Endothelial cell of umbilical vein (primary cell): ENCODE data around the gene DNAI2. TPM values are rescaled to one million over a fixed set of nuclear protein-coding genes. Genes with fewer than 3 reads are reported as not detected.

Source experiments
- BruUV-seq: library from RNA; stranded (reverse); fragments of 400-500 nt; replicated peaks from 2 replicates; lab custom pipeline; 2021; lab: Mats Ljungman, UMichigan
- CTCF ChIA-PET: fragments of 300-600, 350-600 bp; sonication (Branson Sonifier 250); formaldehyde crosslinking; loops from one replicate; lab custom pipeline; 2021; ENCODE audit warnings: antibody characterized with exemption, inconsistent platforms; lab: Charles Lee
- POLR2A ChIA-PET: fragments of 300-600, 350-600 bp; sonication (Branson Sonifier 250); formaldehyde crosslinking; loops from one replicate; lab custom pipeline; 2021; ENCODE audit warnings: antibody characterized with exemption, inconsistent platforms; lab: Charles Lee
- DNase-seq: peaks from one replicate; pipeline ENCODE4 v3.0.0-alpha.2; 2011; ENCODE audit warnings: low read depth, low spot score
- FAIRE-seq: peaks from 2 replicates; lab custom pipeline; 2011; peaks lifted over from hg19 to GRCh38; lab: Jason Lieb, UNC
- H2AFZ ChIP-seq: 2 replicates; pipeline ENCODE4 v1.6.0; 2012; ENCODE audit warnings: low read depth, low read length, control low read depth, inconsistent platforms
- H3K27ac ChIP-seq: 2 replicates; pipeline ENCODE4 v1.5.1; 2011; ENCODE audit warnings: low read depth, mild to moderate bottlenecking, control low read depth, low read length, moderate library complexity; ENCODE audit not compliant: insufficient read depth
- H3K27me3 ChIP-seq, 2 experiments: 2 replicates each; pipeline versions ENCODE4 v1.6.0 to v1.6.1; 2011; ENCODE audit warnings: low read length in 2 of 2, mixed read lengths in 1 of 2; ENCODE audit not compliant: control insufficient read depth in 2 of 2, insufficient read depth in 2 of 2
- H3K36me3 ChIP-seq, 2 experiments: 2 replicates in 1 of 2; 3 replicates in 1 of 2; pipeline ENCODE4 v1.5.1; 2011; ENCODE audit warnings: low read length in 2 of 2, mild to moderate bottlenecking in 1 of 2, moderate library complexity in 1 of 2; ENCODE audit not compliant: control insufficient read depth in 2 of 2, insufficient read depth in 2 of 2; ENCODE audit errors: extremely low read depth in 1 of 2
- H3K4me1 ChIP-seq: 3 replicates; pipeline ENCODE4 v1.5.1; 2011; ENCODE audit warnings: mild to moderate bottlenecking, low read length; ENCODE audit not compliant: control insufficient read depth, insufficient read depth; ENCODE audit errors: extremely low read depth
- H3K4me2 ChIP-seq: 2 replicates; pipeline ENCODE4 v1.6.1; 2011; ENCODE audit warnings: low read length, control low read depth, mixed read lengths; ENCODE audit not compliant: insufficient read depth
- H3K4me3 ChIP-seq, 3 experiments: fragments of 200-600 bp in 1 of 3; sonication (generic), shearing (Covaris generic) in 1 of 3; replicated peaks in 1 of 3; 2 replicates each; pipeline ENCODE4 v1.5.1; 2011 to 2016; ENCODE audit warnings: control low read depth in 3 of 3, low read length in 3 of 3, mild to moderate bottlenecking in 2 of 3, inconsistent platforms in 1 of 3, low read depth in 1 of 3, moderate library complexity in 1 of 3; ENCODE audit not compliant: insufficient read depth in 1 of 3
- H3K79me2 ChIP-seq: 2 replicates; pipeline ENCODE4 v1.6.0; 2012; ENCODE audit warnings: low read length, inconsistent platforms; ENCODE audit not compliant: control insufficient read depth, insufficient read depth
- H3K9ac ChIP-seq: replicated peaks from 2 replicates; pipeline ENCODE3; 2011; ENCODE audit warnings: low read length, control low read depth; ENCODE audit not compliant: insufficient read depth; ENCODE audit errors: extremely low read depth
- H3K9me1 ChIP-seq: replicated peaks from 3 replicates; pipeline ENCODE4 v1.6.0; 2011; ENCODE audit warnings: mild to moderate bottlenecking, low read length; ENCODE audit not compliant: control insufficient read depth, insufficient read depth; ENCODE audit errors: extremely low read depth
- H3K9me3 ChIP-seq: replicated peaks from 2 replicates; pipeline ENCODE4 v1.5.1; 2012; ENCODE audit warnings: low read length, inconsistent platforms; ENCODE audit not compliant: control insufficient read depth, insufficient read depth
- H4K20me1 ChIP-seq: replicated peaks from 2 replicates; pipeline ENCODE3; 2011; ENCODE audit warnings: mild to moderate bottlenecking, low read length; ENCODE audit not compliant: control insufficient read depth, insufficient read depth; ENCODE audit errors: extremely low read depth
- EZH2 ChIP-seq: IDR thresholded peaks from 2 replicates; pipeline ENCODE4 v1.6.1; 2012; ENCODE audit warnings: borderline replicate concordance, low read depth, mild to moderate bottlenecking, moderate library complexity, low read length, inconsistent platforms; ENCODE audit not compliant: severe bottlenecking
- FOS ChIP-seq: IDR thresholded peaks from 2 replicates; pipeline ENCODE4 v1.6.1; 2011; ENCODE audit warnings: mild to moderate bottlenecking, low read length, moderate library complexity, borderline replicate concordance; ENCODE audit not compliant: insufficient read depth
- GATA2 ChIP-seq: IDR thresholded peaks from 2 replicates; pipeline ENCODE4 v1.7.0; 2011; ENCODE audit warnings: low read depth, mild to moderate bottlenecking, moderate library complexity, mixed read lengths, low read length; ENCODE audit not compliant: insufficient read length, insufficient read depth
- JUN ChIP-seq: IDR thresholded peaks from 2 replicates; pipeline ENCODE4 v1.6.1; 2011; ENCODE audit warnings: borderline replicate concordance, low read depth; ENCODE audit not compliant: insufficient read length, insufficient read depth
- MYC ChIP-seq: IDR thresholded peaks from one replicate; pipeline ENCODE4 v1.6.1; 2011; ENCODE audit warnings: mild to moderate bottlenecking, low read depth, low read length
- POLR2A ChIP-seq: IDR thresholded peaks from 2 replicates; pipeline ENCODE4 v1.6.1; 2012; ENCODE audit warnings: low read depth, mild to moderate bottlenecking, control low read depth, low read length
- POLR2AphosphoS5 ChIP-seq: IDR thresholded peaks from 2 replicates; pipeline ENCODE4 v1.6.1; 2012; ENCODE audit warnings: low read depth, mild to moderate bottlenecking, control low read depth, low read length, moderate library complexity; ENCODE audit not compliant: insufficient read depth
- dilution Hi-C: fragments of 300-500 bp; cut with MboI; formaldehyde crosslinking; loops from one replicate; pipeline ENCODE4 v1.15.0; 2019; ENCODE audit warnings: low sequenced_read_pairs; ENCODE audit not compliant: extremely low pct_ligation_motif_present
- intact Hi-C: fragments of 100-400 bp; cut with micrococcal nuclease; formaldehyde crosslinking; loops from one replicate; pipeline ENCODE4 v1.10.0; 2022
- polyA plus RNA-seq, 4 experiments: library from polyadenylated mRNA; depleted of rRNA in 3 of 4; stranded (reverse) in 3 of 4; unstranded in 1 of 4; fragments of >200 nt; gene quantifications; 2 replicates each; pipeline versions ENCODE4 v1.2.1 to v1.2.3, GENCODE V29; 2011 to 2012; ENCODE audit warnings: missing spikeins in 1 of 4
- total RNA-seq: library from RNA; stranded (reverse); gene quantifications from 2 replicates; pipeline ENCODE4 v1.2.3, GENCODE V29; 2021
- TF ChIP-seq, protein P1 (sequence below), 2 donors: IDR thresholded peaks; 1 replicate in 1 of 2; 2 replicates in 1 of 2; pipeline ENCODE4 v1.5.1; 2011; ENCODE audit warnings: low read length in 2 of 2, mild to moderate bottlenecking in 2 of 2, moderate library complexity in 2 of 2, control low read depth in 1 of 2, inconsistent platforms in 1 of 2, low read depth in 1 of 2; ENCODE audit not compliant: insufficient read depth in 1 of 2; ENCODE audit errors: extremely low read depth in 1 of 2
- TF ChIP-seq, protein P2 (sequence below): IDR thresholded peaks from 2 replicates; pipeline ENCODE4 v1.6.1; 2011; ENCODE audit not compliant: insufficient read depth, insufficient read length

Gene DNAI2
- total and polyA plus RNA-seq, 2 donors (not counting 3 experiments of a cell fraction or from before 2014, with no cell fraction given): not detected

DNA sequence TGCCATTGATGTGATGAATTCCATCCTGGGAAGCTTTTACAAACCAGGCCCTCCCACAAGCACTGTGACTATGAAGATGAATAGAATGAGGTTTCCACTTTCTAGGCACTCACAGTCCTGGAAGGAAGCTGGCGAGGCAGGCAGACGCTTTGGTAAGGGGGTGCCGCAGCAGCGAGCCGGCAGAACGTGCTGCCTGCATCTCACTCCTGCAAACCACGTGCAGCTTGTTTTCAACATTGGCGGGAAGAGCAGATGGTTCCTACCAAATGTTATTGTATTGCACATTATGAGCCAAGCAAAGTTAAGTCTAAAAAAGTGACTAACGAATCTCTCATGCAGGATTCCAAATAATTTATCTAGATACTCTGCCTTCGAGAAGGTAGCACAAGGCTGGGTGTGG, 3.7 kb upstream of the DNAI2 start:
- Histone ChIP-seq H3K9me3 (no peaks in the 10 kb centered on the region), H3K4me2 (no peak overlapping the region), H3K4me3 (no peak overlapping the region), H3K27me3 (no peaks in the 10 kb centered on the region), H3K79me2 (no peaks in the 10 kb centered on the region), H4K20me1 (no peaks in the 10 kb centered on the region), H2AFZ (no peak overlapping the region), H3K9ac (no peak overlapping the region), H3K9me1 (no peaks in the 10 kb centered on the region), H3K4me1 (no peaks in the 10 kb centered on the region), H3K27ac (no peak overlapping the region), H3K36me3 (no peaks in the 10 kb centered on the region)
- FAIRE-seq: no peak
- POLR2A ChIA-PET: no interaction called here
- TF ChIP-seq POLR2AphosphoS5: no peak
- no peak for TF ChIP-seq MYC
- no TSS peak for BruUV-seq
- dilution Hi-C loops (no loop called here), intact Hi-C loops (no loop called here)
- no peak for DNase-seq
- CTCF ChIA-PET: interaction anchor here (0.6 kb wide), 2 partner anchors 88 to 199 kb away, joined by 3 read pairs; no protein-coding TSS in a partner anchor

DNA sequence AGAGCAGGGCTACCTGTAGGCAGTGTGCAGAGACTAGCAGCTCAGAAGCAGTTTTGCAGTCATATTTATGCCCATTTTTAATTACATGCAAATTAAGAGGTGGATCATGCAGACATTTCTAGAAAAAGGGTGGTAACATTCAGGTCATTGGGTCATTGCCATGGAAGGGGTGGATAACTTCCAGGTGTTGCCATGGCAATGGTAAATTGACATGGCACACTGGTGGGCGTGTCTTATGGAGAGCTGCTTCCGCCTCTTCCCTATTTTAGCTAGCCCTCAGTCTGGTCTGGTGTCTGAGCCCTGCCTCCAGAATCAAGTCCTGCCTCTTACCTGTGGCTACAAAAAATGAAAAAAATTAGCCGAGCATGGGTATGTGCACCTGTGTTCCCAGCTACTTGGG, 2.8 kb upstream of the DNAI2 start:
- no peak for DNase-seq
- intact Hi-C loops: no loop called here
- H3K4me3 ChIP-seq: no peak overlapping the region
- H3K4me2 ChIP-seq: no peak overlapping the region
- H2AFZ ChIP-seq: no peak overlapping the region
- H3K27me3 ChIP-seq: no peaks in the 10 kb centered on the region
- H3K9me1 ChIP-seq: no peaks in the 10 kb centered on the region
- no peaks in the 10 kb centered on the region for H3K79me2 ChIP-seq
- ChIA-PET POLR2A (no interaction called here), CTCF (no interaction called here)
- H3K27ac ChIP-seq: no peak overlapping the region
- no peak overlapping the region for H3K9ac ChIP-seq
- no peaks in the 10 kb centered on the region for H3K4me1 ChIP-seq
- BruUV-seq: no TSS peak
- FAIRE-seq: no peak
- H3K9me3 ChIP-seq: no peaks in the 10 kb centered on the region
- dilution Hi-C loops: no loop called here
- H4K20me1 ChIP-seq: no peaks in the 10 kb centered on the region
- H3K36me3 ChIP-seq: no peaks in the 10 kb centered on the region
- TF ChIP-seq EZH2 (no peak), JUN (no peak), MYC (no peak), FOS (no peak), POLR2A (no peak), POLR2AphosphoS5 (no peak), GATA2 (no peak)
- TF ChIP-seq, protein P1, sequence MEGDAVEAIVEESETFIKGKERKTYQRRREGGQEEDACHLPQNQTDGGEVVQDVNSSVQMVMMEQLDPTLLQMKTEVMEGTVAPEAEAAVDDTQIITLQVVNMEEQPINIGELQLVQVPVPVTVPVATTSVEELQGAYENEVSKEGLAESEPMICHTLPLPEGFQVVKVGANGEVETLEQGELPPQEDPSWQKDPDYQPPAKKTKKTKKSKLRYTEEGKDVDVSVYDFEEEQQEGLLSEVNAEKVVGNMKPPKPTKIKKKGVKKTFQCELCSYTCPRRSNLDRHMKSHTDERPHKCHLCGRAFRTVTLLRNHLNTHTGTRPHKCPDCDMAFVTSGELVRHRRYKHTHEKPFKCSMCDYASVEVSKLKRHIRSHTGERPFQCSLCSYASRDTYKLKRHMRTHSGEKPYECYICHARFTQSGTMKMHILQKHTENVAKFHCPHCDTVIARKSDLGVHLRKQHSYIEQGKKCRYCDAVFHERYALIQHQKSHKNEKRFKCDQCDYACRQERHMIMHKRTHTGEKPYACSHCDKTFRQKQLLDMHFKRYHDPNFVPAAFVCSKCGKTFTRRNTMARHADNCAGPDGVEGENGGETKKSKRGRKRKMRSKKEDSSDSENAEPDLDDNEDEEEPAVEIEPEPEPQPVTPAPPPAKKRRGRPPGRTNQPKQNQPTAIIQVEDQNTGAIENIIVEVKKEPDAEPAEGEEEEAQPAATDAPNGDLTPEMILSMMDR (IDR thresholded peaks at IDR 0.05; ENCODE audit: extremely low read depth in 1 of 2, insufficient read depth in 1 of 2, low read depth in 1 of 2, low read length in 2 of 2): no peak
- TF ChIP-seq, protein P2, sequence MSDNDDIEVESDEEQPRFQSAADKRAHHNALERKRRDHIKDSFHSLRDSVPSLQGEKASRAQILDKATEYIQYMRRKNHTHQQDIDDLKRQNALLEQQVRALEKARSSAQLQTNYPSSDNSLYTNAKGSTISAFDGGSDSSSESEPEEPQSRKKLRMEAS: no peak
